Esophagus mucosa (tissue), 1 donor: ENCODE results near the gene CCND1. TPM values are rescaled to one million over a fixed set of nuclear protein-coding genes. Genes with fewer than 3 reads are reported as not detected.
"Not testable (repeated sequence)": the region's sequence is repeated elsewhere in the genome, so short reads cannot be mapped to it uniquely, and the experiment has no call there.

Source experiments
- ATAC-seq: fragments of 200-7000 bp; cut with Tn5 transposase; one replicate; pipeline ENCODE4 v1.9.1; 2020
- total RNA-seq: library from RNA; stranded (reverse); gene quantifications from one replicate; pipeline ENCODE4 v1.2.4, GENCODE V29; 2023
- donor health status: DM: yes; HTN: yes; CAD: no.

Gene CCND1
- total RNA-seq, 1 donor from 2014 or later, result 63.7 TPM

DNA sequence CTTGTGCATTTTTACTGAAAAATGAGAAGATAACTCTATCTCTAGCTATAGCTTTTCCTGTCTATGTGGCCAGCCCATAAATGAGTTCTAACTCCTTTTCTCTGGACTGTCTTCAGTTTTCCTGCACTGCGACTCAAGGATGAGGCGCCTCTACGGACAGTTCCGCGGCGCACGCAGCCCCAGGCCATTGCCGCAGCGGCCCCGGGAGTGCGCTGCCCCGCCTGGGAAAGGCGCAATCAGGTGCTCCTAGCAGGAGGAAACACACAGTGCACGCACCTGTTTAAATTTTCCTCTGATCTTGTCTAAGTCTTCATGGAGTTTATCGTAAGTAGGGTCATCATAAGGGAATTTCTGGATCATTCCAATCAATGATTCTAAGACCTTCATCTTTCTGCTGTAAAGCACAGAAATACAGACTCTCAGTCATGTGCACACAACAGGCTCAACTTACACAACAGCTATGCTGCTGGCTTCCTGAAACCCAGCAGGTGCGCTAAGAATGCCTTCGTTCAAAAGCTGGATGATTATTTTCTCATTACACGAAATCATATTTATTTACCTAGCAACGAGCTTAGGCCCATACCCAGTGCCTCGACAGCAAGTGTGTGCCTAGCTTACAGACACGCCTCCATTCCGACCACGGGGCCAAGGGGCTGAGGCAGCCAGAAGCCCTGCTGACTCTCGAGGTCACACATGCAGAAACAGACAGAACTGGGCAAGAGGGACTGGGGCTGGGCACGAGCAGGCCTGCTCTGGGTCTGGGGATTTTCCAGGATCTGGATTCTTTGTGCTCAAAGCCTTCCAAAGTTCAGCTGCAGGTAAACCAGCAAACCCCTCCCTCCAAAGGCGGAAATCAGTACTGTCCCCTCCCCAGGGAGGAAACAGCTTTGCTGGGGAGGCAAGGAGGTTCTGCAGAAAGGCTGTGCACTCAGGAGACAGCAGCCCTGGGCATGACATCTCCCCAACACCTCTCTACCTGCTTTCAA, 27.0 kb downstream of the CCND1 start:
- ATAC-seq, result peak; percentile 77

DNA sequence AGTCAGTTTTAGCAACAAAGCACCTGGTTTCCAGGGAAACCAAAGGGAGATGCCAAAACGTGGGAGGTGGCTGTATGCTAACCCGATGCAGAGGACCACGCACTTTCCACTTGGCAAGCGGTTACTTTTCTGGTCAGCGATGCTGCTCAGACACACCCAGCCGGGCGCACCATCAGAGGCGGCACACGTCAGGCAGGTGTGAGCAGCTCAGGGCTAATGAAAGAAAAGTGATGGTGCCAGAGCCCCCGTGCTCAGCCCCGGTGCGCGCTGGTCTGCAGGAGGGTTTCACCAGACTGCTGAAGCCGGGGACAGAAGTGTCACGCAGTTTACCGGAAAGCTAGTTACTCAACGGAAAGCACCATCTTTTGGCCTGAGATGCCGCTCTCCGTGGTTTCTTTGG, 28.5 kb downstream of the CCND1 start:
- ATAC-seq, result no peak

GRCh38 chr11:69670158-69670845, 29.3 kb downstream of the CCND1 start:
- ATAC-seq, result peak; percentile 36

- ATAC-seq, result no peak
Observed at GRCh38 chr11:69671734-69672465, 30.9 kb downstream of the CCND1 start.

- peak; percentile 53 for ATAC-seq
Observed at GRCh38 chr11:69674267-69674885, 33.4 kb downstream of the CCND1 start.

DNA sequence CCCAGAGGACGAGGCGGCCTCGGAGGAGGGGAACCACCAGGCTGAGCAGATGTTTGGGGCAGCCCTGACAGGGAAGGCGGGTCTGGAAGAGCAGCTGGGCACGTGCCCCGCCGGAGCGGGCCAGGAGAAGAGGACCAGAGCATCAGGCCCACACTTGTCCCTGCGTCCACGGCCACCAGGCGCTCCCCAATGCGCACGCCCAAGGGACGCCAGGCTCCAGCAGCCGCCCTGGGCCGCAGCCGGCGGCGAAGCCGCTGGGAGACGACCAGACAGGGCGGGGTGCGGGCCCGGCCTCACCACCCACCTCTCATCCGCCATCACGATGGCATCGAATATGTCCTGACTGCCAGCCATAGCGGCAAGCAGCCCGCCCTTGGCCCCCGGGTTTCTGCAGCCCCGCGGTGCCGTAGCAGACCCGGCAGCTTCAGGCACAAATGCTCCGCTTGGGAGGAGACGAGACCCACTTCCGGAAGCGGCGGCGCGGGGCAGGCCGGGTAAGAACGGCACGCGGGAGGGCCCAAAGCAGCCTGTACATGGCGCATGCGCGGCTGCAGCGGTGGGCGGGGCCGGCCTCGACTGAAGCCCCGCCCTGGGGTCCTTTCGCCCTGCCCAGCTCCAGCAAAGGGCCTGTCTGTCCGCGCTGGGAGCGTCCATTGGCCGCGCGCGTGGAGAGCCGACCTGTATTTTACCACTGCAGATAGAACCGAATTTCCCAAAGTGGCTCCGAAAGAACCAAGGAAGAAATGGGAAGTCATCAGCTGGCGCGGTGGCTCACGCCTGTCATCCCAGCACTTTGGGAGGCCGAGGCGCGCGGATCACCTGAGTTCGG, 34.1 kb downstream of the CCND1 start, which contains the start of gene LTO1:
Gene LTO1 (minus strand): TSS at position 468 of the 829 bp plus-strand sequence. CDS start 114 bp downstream, at position 354.
- peak; percentile 95 for ATAC-seq

DNA sequence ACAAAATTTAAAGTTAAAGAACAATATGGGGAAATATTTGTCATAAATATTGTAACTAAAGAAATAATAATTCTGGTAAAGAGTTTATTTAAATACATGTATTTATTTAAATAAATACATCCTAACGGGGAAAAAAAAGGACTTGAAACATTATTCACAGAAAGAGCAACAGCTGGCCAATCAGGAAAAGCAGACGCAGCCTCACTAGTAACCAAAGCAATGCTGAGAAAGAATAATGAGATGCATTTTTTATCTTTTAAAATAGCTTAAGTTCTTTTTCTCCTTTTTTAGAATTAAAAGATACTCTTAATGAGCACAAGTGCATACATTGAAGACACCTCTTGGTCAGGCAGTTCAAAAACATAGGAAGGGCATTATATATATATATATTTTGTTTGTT, 36.8 kb downstream of the CCND1 start:
- no peak for ATAC-seq

- no peak for ATAC-seq
Observed at GRCh38 chr11:69680688-69681087, 39.7 kb downstream of the CCND1 start.

GRCh38 chr11:69682221-69682620, 41.3 kb downstream of the CCND1 start:
- ATAC-seq, result no peak

DNA sequence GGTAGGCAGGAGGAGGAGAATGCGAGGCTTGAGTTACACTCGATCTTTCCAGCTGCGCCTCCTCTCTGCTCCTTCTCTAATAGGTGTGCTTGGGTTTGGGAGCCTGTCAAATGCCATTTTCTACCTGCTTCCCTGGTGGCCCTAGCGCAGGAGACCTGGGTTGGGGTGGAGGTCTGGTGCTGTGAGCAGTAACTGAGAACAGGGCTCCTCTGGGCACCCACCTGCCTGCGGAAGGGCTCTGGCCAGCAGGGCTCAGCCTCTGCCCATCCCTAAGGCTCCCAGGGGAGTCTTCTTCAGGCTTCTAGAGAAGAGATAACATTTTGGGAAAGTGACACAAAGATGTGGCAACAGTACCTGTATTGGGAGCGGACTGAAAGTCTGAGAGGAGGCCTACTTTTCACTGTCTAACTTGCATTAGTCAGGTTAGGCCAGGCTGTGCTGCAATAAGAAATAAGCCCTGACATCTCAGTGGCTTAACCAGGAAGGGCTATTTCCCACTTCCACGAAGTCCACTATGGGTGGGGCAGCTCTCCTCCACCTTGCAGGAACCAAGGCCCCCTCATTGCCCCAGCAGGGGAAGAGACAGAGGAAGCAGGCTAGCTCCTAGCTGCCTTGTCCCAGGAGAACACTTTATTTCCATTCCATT, 41.8 kb downstream of the CCND1 start:
- no peak for ATAC-seq

DNA sequence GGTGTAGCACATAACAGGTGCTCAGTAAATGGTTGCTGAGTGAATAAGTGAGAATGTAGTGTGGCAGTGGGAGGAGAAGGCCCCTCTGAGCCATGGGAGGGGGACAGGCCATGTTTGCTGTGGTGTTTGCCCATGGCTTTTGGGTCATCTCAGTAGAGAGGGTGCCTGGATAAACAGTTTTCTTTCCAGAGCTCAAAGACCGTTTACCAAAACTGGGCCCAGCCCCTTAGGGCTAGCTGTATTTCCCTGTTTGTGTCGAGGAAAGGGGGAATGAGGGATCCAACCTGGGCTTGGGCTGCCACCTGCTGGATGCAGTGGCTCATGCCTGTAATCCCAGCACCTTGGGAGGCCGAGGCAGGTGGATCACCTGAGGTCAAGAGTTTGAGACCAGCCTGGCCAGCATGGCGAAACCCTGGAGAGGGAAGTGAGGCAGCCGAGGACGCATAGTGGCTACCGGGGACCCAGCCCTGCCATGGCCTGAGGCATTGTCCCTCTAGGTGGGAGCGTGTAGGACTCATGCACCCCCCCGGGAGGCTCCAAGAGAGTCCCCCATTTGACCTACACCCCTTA, 42.9 kb downstream of the CCND1 start:
- peak; percentile 40 for ATAC-seq

GRCh38 chr11:69684651-69685050, 43.7 kb downstream of the CCND1 start:
- no peak for ATAC-seq

DNA sequence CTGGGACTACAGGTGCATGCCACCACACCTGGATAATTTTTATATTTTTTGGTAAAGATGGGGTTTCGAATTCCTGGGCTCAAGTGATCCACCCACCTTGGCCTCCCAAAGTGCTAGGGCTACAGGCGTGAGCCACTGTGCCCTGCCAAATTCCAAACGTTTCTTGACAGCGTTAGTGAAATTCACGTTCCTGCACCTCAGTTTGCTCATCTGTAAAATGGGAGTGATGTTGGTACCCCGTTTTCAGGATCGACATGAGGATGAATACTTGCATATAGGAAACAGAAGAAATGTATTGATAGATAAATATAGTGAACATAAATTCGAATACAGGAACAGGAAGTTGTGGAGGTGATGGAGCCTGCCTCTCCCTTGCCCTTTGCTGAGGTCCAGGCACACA, 44.4 kb downstream of the CCND1 start:
- ATAC-seq, result no peak

GRCh38 chr11:69686452-69686851, 45.5 kb downstream of the CCND1 start:
- no peak for ATAC-seq

DNA sequence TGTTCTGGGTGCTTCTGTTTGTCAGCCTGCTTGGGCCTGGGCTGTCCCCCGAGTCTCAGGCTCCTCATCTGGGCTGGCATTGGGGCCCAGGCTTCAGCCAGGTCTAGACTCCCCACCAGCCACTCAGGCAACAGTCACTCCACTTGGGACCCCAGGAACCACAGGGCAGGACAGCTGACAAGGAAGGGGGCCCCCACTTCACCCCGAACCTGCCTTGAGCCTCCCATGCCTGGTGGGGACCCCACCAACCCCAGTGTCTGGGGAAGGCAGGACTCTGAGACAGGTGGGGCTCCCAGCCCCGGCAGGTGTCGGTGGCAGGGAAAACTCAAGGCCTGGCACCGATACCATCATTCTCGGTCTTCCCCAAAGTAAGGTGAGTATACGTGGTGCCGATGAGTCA, 45.9 kb downstream of the CCND1 start:
- ATAC-seq, result peak; percentile 5

DNA sequence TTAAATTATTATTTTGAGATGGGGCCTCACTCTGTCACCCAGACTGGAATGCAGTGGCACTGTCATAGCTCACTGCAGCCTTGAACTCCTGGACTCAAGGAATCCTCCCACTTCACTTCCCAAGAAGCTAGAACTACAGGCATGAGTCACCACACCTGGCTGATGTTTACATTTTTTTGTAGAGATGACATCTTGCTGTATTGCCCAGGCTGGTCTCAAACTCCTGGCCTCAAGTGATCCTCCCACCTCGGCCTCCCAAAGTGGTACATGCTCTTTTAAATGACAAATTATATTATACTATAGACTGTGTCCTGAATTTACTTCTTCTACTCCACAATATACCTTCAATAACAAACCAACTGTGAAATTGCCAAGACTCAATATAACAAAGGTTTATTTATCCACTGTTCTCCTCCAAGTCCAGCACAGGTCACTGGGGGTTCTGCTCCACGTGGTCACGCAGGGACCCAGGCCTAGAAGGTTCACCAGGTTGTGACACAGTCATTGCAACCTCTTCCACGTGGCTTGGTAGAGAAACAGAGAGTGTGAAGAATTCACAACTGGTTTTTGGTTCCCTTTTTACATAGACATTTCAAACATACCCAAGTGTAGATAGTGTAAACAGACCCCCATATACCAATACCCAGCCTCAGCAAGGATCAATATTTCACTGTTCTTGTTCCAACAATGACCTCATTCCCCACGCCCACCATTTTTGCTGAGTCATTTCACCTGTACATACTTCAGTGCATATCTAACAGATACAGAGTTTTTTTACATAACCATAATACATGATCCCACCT, 47.2 kb downstream of the CCND1 start:
- ATAC-seq, result not testable (repeated sequence)

DNA sequence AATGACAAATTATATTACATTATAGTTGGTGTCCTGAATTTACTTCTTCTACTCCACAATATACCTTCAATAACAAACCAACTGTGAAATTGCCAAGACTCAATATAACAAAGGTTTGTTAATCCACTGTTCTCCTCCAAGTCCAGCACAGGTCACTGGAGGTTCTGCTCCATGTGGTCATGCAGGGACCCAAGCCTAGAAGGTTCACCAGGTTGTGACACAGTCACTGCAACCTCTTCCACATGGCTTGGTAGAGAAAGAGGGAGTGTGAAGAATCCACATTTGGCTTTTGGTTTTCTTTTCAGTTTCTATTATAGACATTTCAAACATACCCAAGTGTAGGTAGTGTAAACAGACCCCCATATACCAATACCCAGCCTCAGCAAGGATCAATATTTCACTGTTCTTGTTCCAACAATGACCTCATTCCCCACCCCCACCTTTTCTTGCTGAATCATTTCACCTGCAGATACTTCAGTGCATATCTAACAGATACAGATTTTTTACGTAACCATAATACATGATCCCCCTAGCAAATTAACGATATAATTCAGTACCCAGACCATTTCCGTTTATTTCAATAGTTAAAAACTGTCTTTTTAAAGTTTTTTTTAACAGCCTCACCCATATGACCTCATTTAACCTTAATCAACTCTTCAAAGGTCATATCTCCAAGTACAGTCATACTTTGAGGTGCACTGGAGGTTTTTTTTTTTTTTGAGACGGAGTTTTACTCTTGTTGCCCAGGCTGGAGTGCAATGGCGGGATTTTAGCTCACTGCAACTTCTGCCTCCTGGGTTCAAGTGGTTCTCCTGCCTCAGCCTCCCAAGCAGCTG, 48.7 kb downstream of the CCND1 start:
- no peak for ATAC-seq

DNA sequence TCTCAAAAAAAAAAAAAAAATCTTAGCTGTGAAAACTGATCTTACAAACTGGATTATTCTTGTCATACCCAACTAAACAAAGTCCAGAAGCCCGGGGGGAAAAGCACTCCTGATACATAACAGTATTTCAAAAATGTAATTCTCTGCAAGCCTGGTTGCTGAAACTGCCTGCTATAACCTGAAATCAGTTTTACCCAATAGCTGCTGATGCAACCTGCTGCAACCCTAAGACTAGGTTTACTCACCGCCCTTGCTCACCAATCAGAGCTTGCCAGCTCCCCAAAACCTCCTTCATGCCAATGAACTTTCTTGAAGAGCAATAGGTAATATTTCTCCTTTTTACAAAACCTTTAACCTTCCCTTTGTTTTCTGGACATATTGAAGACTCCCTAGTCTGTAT, 50.5 kb downstream of the CCND1 start:
- ATAC-seq, result peak; percentile 19

GRCh38 chr11:69692422-69692821, 51.5 kb downstream of the CCND1 start:
- no peak for ATAC-seq
